Measurements from ENCODE around the gene RDH13.
"Not testable (repeated sequence)": the region's sequence is repeated elsewhere in the genome, so short reads cannot be mapped to it uniquely, and the experiment has no call there.

RDH13 gene

DNA sequence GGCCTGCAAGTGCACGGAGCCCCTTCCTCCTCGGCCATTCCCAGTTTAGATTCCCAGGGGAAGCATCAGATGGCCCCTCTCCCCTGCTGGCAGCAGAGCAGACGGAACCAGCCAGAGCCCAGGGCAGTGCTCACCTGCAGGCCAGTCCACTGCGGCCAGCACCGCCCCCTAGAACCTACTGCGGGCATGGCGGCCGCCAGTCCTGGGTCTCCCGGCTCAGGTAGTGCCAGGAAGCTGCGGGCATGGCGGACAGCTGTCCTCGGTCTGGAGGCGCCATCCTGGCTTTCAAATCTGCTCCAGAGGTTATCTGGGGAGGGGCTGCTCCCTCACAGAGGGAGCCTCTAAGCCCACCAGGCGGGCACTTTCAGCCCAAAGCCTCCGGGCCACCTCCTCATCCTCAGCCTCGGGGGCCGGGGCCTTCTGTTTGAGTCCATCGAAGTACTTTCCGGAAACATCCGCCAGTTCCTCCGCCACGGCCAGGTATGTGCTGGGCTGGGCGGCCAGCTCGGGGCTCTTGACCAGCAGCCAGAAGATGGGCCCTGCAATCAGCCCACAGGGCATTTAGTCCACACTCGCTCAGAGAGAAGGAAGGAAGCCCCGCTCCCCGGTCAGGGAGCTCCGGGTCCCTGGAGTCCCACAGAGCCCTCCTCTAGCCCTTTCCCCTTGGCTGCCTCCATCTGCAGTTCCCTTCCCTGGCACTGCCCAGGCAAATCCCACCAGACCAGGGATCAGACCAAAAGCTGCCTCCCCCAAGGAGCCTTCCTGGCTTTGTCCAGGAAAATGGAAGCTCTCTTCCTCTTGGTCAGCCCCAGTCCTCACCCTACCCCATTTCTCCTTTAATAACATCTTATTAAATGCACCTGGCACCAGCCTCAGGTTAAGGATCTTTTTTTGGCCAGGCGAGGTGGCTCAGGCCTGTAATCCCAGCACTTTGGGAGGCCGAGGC, 17.9 kb downstream of the RDH13 start:
- no peak for DNase-seq (ENCODE audit: low read depth)

DNA sequence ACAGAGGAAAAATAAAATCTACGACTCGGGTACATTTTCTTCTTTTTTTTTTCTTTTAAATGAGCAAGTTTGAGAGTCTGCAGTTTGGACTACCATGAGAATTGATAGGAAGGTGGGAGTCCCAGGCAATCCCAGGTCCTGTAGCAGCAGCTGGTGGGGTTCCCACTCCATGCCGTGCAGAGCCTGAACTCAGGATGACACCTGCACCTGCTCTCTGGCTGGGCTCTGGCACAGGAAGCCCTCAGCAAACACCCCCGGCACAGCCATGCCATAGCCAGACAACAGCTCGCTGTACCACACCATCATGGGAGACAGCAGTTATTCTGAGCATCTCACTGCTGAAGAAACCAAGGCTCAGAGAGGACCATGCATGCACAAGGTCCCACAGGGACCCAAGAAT, 18.7 kb downstream of the RDH13 start:
- no peak for DNase-seq (ENCODE audit: low read depth)

DNA sequence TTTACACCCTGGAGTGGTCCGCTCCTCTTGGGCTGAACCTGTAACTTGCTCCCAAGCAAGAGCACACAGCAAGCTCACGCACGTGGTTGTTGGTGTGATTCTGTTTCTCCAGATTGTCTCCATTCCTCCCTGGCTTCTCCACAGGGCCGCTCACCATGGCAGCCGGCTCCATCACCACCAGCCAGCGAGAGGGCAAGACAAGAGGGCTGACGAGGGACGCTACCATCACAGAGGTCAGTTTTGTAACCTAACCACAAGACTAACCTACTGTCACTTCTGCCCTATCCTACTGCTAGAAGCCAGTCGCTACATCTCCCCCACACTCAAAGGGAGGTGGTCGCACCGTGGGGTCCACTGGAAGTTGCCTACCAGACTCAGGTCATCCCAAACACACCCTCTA, 20.3 kb downstream of the RDH13 start:
- DNase-seq (ENCODE audit: low read depth), result no peak

DNA sequence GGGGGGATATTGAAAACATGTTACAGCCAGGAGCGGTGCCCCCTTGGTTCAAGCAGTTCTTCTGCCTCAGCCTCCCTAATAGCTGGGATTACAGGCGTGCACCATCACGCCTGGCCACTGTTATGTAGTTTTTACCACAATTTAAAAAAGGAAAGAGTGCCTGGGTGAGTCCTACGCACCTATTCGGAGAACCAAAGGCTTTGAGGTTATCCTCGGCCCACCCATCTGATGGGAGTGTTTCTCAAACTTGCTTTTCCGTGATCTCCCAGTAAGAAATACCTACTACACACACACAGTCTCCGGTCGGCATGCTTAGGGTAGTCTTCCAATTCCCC, 20.6 kb downstream of the RDH13 start:
- no peak for DNase-seq (ENCODE audit: low read depth)

DNA sequence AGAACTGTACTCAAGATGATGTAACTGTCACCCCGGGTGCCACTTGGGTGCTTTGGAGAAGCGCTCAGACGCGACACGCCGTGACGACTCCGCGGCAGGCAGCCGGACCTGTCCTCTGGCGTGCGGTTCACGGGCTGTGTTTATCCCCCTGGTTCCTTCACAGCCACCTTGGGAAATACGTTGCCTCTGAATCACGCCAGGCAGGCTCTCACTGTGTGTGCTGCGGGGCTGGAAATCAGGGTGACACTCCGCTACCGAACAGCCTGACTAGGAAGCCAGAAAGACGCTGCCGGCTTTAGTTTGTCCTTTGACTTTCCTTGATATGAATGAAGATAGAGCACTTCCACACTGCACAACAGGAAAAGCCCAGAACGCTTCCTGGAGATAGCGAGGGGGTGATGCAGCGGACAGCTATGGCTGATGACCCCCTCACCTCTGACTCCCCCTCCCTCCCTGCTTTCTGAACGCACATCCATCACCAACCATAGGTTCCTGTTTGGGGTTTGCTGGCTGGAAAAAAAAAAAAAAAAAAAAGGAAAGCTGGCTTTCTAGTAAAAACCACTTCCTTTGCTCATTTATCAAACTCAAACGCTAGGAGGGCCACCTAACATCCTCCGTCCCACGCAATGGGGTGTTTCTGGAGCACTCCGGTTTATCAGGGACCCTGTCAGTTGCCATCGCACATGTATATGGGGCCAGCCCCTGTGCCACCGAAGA, 21.2 kb downstream of the RDH13 start:
- no peak for DNase-seq (ENCODE audit: low read depth)

DNA sequence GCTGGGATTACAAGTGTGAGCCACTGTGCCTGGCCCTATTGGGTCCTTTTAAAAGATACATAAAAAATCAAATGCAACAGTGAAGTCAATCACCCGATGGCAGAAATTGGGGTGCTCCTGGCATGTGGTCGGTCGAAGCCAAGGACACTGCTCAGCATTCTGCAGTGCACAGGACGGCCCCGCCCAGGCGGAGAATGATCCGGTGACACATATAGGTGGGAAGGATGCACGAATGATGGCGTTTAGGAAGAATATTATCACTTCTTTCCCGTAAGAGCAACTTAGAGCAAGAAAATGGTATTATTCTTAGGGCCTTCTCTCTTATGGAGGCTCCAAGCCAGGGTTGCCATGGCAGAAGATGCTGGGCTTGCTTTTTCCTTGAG, 21.7 kb downstream of the RDH13 start:
- no peak for DNase-seq (ENCODE audit: low read depth)

DNA sequence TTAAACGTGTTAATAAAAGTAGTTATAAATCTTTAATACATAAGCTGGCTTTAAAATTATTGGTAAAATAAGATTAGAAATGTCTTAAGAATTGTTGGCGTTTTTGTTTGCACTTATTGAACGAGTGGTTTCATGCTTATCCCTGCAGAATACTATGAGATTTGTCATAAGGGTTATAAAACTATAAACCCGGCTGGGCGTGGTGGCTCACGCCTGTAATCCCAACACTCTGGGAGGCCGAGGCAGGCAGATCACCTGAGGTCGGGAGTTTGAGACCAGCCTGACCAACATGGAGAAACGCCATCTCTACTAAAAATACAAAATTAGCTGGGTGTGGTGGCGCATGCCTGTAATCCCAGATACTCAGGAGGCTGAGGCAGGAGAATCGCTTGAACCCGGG, 22.3 kb downstream of the RDH13 start:
- not testable (repeated sequence) for DNase-seq (ENCODE audit: low read depth)

DNA sequence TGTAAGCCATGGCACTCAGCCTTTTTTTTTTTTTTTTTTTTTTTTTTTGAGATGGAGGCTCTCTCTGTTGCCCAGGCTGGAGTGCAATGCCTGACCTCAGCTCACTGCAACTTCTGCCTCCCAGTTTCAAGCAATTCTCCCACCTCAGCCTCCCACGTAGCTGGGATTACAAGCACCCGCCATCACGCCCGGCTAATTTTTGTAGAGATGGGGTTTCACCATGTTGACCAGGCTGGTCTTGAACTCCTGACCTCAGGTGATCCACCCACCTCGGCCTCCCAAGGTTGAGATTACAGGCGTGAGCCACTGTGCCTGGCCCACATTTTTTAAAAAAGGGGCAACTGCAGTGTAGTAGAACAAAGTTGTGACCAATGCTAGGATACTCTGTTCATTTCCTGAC, 25.3 kb downstream of the RDH13 start:
- DNase-seq (ENCODE audit: low read depth), result not testable (repeated sequence)

DNA sequence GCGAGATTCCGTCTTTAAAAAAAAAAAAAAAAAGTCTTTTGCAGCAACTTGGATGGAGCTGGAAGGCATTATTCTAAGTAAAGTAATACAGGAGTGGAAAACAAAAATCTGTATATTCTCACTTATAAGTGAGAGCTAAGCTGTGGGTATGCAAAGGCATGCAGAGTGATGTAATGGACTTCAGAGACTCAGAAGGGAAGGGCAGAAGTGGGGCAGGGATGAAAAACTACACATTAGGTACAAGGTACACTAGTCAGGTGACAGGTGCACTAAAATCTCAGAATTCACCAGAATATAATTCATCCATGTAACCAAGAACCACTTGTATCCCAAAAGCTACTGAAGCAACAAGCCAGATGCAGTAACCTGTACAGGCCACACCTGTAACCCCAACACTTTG, 26.9 kb downstream of the RDH13 start:
- DNase-seq (ENCODE audit: low read depth), result no peak

DNA sequence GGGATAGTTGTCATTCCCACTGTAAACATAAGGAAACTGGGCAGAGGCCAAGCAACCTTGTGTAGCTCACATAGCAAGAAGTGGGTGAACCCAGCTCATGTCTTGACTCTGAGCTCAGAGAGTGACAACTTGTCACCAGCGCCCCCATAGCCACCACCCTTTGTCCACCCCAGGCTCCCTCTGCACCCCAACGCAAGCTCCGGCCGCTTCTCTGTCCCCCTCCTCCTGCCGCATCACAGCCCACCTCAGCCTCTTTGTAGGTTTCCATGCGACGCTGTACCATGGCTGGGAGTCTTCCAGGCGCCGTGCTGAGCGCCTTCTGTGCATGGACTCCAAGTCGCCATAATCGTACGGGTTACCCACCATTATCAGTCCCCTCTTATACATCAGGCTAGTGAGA, 28.2 kb downstream of the RDH13 start:
- DNase-seq (ENCODE audit: low read depth), result no peak

DNA sequence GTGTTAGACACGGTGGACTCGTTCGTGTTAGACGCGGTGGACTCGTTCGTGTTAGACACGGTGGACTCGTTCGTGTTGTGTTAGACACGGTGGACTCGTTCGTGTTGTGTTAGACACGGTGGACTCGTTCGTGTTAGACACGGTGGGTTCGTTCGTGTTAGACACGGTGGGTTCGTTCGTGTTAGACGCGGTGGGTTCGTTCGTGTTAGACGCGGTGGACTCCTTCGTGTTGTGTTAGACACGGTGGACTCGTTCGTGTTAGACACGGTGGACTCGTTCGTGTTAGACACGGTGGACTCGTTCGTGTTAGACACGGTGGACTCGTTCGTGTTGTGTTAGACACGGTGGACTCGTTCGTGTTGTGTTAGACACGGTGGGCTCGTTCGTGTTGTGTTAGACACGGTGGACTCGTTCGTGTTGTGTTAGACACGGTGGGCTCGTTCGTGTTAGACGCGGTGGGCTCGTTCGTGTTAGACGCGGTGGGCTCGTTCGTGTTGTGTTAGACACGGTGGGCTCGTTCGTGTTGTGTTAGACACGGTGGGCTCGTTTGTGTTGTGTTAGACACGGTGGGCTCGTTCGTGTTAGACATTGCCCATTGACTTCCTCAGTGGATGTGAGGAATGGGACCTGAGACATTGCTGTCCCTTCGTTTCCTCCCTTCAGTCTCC, 29.8 kb downstream of the RDH13 start:
- DNase-seq (ENCODE audit: low read depth), result not testable (repeated sequence)

DNA sequence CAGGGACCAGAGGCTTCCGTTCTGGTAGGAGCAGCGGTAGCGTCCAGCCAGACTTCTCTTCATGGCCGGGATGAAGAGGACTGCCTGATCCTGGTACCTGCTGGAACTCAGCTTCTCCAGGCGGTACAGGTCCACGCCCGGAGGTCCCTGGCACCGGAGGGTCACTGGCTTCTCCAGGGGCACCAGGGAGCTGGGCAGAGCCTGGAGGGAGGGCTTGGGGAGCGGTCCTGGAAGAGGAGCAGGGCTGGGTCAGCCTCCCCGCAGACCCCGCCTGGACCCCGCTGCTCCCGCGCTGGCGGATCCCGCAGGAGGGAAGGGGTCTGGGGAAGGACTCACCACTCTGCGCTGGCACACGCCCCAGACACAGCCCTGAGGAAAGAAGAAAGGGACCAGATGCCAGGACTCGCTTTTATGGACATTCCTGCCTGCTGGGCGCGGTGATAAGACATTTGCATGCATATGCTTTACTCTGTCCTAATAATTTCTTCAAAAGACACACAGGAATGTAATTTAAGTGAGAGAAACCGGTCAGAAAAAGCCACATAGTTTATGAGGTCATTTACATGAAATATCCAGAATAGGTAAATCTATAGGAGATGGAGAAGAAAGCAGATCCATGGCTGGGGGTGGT, 30.7 kb downstream of the RDH13 start:
- DNase-seq (ENCODE audit: low read depth), result no peak

DNA sequence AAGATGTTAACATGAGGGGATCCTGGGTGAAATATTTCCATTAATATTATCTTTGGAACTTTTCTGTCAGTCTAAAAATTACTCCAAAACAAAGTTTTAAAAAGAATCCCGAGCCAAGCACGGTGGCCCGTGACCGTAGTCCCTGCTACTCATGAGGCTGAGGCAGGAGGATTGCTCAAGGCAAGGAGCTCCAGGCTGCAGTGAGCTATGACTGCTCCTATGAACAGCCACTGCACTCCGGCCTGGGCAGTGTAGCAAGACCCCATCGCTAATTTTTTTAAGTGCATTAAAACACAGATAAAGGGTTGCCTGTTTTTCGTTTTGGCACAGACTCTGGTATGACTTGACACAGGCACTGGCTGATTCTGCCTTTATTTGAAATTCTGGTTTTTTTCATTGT, 31.8 kb downstream of the RDH13 start:
- no peak for DNase-seq (ENCODE audit: low read depth)

DNA sequence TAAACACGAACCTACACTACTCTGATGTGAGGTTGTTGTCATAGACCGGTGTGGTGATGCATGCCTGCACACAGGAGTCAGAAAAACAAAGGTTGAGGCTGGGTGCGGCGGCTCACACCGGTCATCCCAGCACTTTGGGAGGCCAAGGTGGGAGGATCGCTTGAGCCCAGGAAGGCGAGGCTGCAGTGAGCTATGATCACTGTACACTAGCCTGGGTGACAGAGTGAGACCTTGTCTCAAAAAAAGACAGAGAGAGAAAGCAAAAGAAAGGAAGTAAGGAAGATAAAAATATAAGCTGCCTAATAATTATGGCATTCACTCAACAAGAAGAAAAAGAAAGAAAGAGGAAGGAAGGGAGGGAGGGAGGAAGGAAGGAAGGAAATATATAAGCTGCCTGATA, 34.2 kb downstream of the RDH13 start:
- DNase-seq (ENCODE audit: low read depth), result no peak

DNA sequence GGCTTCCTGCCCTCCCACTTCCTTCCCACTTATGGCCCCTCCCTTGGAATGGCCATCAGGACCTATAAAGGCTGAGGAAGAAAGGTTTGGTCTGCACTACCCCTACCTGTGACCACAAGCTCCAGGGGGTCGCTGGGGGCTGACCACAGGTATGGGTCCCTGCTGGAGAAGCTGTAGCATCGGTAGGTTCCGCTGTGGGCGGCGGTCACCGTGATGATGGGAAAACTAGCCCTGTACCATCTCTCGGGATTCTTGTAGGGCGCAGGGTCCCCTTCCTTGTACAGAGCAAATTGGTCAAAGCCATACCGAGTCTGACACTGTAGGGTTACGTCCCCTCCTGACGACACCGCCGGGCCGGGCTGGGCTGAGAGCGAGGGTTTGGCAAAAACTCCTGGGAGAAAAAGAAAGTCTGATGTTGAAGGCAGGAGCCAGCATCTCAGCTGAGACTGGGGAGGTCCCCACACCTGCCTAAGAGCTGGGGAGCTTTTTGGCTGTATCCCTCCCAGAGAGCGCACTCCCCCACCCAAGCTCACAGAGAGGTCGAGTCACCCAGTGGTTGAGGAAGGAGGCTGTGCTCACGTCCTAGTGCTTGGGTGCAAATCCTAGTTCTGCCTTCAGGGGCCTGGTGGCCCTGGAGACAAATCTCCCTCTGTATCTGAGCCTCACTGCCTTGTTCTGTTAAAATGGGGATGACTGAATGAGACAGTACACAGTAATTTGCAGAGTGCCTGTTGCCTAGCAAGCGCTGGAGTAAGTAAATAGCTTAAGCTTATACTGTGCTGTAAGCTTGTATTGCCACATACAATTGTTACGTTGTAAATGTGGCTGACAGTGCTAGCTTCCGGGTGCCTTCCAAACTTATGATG, 35.2 kb downstream of the RDH13 start:
- no peak for DNase-seq (ENCODE audit: low read depth)

DNA sequence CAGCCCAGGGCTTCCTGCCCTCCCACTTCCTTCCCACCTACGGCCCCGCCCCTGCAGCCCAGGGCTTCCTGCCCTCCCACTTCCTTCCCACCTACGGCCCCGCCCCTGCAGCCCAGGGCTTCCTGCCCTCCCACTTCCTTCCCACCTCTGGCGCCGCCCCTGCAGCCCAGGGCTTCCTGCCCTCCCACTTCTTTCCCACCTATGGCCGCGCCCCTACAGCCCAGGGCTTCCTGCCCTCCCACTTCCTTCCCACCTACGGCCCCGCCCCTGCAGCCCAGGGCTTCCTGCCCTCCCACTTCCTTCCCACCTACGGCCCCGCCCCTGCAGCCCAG, 35.8 kb downstream of the RDH13 start:
- not testable (repeated sequence) for DNase-seq (ENCODE audit: low read depth)

DNA sequence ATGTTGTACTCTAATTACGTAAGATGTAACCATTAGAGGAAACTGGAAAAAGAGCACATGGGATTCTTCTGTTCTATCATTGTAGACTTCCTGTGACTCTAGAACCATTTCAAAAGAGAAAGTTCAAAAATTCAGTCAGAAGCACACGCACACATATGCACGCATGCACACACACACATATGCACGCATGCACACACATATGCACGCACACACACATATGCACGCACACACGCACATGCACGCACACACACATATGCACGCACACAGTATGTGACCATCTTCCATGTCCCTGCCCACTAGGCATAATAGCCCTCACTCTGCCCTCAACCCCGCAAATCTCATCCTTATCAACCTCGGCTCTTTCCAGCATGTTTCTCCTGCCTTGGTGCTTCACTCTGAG, 38.8 kb downstream of the RDH13 start:
- no peak for DNase-seq (ENCODE audit: low read depth)

DNA sequence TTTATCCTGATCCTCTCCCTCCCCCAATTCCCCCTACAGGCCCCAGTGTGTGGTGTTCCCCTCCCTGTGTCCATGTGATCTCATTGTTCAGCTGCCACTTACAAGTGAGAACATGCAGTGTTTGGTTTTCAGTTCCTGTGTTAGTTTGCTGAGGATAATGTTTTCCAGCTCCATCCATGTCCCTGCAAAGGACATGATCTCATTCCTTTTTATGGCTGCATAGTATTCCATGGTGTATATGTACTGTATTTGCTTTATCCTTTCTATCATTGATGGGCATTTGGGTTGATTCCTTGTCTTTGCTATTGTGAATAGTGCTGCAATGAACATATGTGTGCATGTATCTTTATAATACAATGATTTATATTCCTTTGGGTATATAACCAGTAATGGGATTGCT, 42.6 kb downstream of the RDH13 start:
- DNase-seq (ENCODE audit: low read depth), result not testable (repeated sequence)

DNA sequence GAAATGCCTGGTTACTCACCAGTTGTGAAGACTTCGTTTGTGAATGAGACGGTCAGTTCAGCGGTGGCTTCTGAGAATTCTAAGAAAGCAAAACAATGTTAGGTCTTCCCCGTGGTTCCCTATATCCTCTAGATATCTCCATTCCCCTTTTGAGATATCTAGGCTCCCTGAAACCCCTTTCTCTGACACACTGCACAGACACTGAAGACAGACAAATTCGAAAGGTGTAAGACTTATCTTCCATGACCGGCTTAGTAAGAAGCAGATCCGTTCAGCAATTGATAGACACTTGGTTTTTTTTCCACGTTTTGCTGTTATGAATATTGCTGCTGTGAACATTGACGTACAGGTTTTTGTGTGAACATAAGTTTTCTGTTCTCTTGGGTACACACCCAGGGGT, 44.3 kb downstream of the RDH13 start:
- no peak for DNase-seq (ENCODE audit: low read depth)

DNA sequence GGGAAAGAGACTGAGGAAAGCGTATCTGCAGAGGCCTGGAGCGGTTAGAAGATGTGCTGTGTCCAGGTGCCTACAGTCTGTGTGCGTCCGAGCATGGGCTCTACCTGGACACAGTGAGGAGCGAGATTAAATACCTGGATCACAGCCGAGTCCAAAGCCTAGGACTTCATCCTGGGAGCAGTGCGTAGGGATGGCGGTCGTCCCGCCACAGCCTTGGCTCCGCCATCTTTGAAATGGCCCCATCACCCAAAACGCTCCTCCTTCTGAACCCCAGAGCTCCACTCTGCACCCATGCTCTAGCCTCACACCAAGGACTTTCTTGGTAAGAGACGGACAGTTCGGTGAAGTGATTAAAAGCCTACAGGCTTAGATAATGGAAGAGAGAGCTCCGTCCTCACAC, 44.7 kb downstream of the RDH13 start:
- DNase-seq (ENCODE audit: low read depth), result no peak

DNA sequence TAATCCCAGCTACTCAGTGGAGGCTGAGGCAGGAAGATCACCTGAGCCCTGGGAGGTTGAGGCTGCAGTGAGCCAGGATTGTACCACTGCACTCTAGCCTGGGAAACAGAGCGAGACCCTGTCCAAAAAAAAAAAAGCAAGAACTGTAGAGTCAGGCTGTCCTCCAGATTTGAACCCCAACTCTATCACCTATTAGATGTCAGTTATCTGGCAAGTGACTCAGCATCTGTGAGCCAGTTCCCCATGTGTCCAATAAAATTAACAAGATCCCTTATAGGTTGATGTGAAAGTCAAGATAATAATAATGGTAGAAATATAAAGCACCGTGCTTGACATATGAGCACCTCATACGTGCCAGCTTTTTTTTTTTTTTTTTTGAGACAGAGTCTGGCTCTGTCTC, 46.9 kb downstream of the RDH13 start:
- DNase-seq (ENCODE audit: low read depth), result no peak

DNA sequence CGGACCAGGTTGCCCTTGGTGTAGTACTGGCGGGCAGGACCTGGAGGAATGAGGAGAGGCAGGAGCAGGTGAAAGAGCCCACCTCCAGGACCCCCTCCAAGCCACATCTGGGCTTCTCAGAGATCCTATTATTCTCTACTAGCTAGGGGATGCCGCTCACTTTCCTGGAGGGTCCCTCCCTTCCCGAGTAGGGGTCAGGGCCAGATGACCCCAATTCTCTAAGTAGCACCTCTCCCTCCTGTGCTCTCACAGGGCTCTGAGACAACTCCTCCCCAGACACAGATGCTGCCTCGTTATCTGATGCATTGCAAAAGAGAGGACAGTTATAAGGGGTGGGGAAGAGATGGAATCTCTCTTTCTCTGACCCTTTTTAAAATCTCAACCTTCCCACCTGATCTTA, 47.8 kb downstream of the RDH13 start:
- DNase-seq (ENCODE audit: low read depth), result no peak
